AG04449 (cell line): ENCODE results near the gene TTC23.

Source experiments
- CTCF ChIA-PET: fragments of 350-600 bp; formaldehyde crosslinking; extraction: SDS; loops from one replicate; lab custom pipeline; 2021; ENCODE audit warnings: antibody characterized with exemption; lab: Yijun Ruan, JAX
- POLR2A ChIA-PET: fragments of 400-600, 350-600 bp; formaldehyde crosslinking; extraction: SDS; loops from one replicate; lab custom pipeline; 2020; ENCODE audit warnings: antibody characterized with exemption, inconsistent platforms; lab: Yijun Ruan, JAX
- DNase-seq: peaks from one replicate; pipeline ENCODE4 v3.0.0-alpha.2; 2010; ENCODE audit warnings: low read depth, low spot score
- H3K4me3 ChIP-seq: 2 replicates; pipeline ENCODE4 v1.5.1; 2011; ENCODE audit warnings: low read depth, mild to moderate bottlenecking, control low read depth, low read length
- TF ChIP-seq, protein P1 (sequence below): IDR thresholded peaks from one replicate; pipeline ENCODE4 v1.5.1; 2011; ENCODE audit warnings: mild to moderate bottlenecking, moderate library complexity, low read length, control low read depth, inconsistent platforms; ENCODE audit not compliant: insufficient read depth; ENCODE audit errors: missing control alignments

The TTC23 gene

DNA sequence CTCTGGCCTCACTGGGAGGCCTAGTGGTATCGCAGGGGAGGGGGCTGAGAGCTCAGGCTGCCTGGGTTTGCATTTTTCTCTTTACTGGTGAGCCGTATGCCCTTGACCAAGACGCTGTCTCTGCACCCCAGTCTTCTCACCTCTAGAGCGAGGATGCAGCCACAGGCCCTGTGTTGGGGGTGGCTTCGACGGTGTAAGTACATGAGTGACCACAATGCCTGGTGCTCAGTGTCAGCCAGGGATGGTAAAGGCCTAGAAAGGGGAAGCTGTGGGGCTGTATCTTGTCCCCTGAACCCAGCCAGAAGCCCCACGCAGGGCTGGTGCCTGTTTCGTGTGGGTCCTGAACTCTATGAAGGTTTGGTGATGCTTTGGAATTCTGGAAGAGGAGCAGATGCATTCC, 124.7 kb downstream of the TTC23 start:
- ChIA-PET CTCF (interaction anchor here (1.0 to 2.9 kb wide), 7 partner anchors 10 to 86 kb away, joined by 3 to 22 read pairs (median 4); partner anchors contain the start of gene SYNM), POLR2A (interaction anchor here (1.4 to 1.9 kb wide), 2 partner anchors 10 to 45 kb away, joined by 4 to 6 read pairs; no protein-coding TSS in a partner anchor)
- TF ChIP-seq, protein P1, sequence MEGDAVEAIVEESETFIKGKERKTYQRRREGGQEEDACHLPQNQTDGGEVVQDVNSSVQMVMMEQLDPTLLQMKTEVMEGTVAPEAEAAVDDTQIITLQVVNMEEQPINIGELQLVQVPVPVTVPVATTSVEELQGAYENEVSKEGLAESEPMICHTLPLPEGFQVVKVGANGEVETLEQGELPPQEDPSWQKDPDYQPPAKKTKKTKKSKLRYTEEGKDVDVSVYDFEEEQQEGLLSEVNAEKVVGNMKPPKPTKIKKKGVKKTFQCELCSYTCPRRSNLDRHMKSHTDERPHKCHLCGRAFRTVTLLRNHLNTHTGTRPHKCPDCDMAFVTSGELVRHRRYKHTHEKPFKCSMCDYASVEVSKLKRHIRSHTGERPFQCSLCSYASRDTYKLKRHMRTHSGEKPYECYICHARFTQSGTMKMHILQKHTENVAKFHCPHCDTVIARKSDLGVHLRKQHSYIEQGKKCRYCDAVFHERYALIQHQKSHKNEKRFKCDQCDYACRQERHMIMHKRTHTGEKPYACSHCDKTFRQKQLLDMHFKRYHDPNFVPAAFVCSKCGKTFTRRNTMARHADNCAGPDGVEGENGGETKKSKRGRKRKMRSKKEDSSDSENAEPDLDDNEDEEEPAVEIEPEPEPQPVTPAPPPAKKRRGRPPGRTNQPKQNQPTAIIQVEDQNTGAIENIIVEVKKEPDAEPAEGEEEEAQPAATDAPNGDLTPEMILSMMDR = no peak
- DNase-seq = no peak
- no peak overlapping the region for H3K4me3 ChIP-seq

DNA sequence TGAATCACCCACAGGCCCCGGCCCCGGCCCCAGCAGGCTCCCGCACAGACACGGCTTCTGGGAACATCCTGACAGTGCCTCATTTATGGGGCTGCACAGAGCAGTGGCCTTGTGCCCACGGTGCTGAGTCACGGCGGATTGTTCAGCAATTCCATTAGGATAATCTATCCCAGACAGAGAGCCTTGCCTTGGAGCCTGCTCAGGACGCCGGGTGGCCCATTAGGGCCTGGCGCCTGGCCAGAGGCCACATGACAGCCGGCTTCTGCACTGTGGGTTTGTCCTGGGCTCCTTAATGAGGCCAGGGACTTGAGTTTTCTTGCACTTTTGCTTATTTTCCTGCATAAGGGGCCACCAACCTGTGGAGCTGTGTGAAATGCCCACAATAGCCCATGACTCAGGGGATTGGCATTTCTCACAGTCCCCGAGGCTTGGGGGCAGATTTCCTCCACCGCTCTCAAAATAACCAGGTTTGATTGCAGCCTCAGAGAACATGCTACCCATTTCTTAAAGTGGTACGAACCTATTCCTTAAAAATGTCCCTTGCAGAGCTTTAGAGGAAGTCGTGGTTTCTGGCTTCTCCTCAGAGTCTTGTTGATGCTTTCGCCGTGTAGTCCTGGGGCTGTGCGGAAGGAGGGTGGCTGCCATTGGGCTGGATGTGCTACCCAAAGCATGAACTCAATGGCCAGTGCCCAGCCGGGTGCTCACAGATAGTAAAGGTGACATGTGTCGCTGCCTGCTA, 125.5 kb downstream of the TTC23 start:
- H3K4me3 ChIP-seq = peak overlapping the region; percentile 39
- CTCF ChIA-PET = interaction anchor here (1.0 to 2.9 kb wide), 6 partner anchors 11 to 87 kb away, joined by 3 to 22 read pairs (median 5); partner anchors contain the start of gene SYNM
- DNase-seq = peak; percentile 89
- POLR2A ChIA-PET = interaction anchor here (0.8 to 2.1 kb wide), 6 partner anchors 10 to 46 kb away, joined by 3 to 7 read pairs (median 4); no protein-coding TSS in a partner anchor
- TF ChIP-seq, protein P1 = no peak

DNA sequence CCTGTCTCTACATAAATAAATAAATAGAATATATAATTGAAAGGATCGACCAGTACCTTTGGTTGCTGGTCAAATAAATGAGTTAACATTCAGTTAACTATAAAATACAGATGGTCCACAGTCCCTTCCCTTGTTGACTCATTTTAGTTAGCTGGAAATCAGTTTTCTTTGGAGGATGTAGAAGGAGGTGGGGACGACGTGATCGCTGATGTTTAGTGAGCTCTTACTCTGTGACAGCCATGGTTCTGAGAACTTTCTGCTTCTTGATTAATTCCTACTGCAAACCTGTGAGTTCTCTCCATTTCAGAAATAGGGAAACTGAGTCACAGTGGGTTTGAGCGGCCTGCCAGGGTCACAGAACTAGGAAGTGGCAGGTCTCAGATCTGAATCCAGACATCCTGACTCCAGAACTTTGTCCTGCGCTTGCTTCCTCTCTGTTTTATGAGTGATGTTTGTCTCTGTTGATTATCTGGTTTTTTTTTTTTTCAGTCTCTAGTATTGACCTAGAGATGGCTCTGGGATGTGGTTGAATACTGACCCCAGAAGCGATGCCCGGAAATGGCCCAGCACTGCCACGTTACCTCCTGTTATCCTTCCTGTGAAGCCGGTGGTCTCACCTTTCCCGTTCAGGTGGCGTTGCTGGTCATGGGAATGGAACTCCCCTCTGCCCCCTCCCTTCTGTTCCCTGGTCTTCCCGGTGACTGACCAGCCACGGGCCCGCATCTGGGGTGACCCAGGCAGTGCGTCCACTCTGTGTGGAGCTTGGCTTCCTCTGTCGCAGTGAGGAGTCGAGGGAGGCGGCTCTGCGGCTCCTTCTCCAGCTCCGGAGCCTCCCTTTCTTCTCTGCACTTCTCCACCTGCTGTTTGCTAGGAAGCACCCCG, 126.3 kb downstream of the TTC23 start:
- DNase-seq = no peak
- ChIA-PET POLR2A (interaction anchor here (1.0 to 2.1 kb wide), 4 partner anchors 11 to 46 kb away, joined by 3 to 7 read pairs (median 5); no protein-coding TSS in a partner anchor), CTCF (interaction anchor here (0.9 to 2.9 kb wide), 9 partner anchors 12 to 90 kb away, joined by 3 to 22 read pairs (median 4); partner anchors contain the start of gene SYNM)
- H3K4me3 ChIP-seq = peak overlapping the region; percentile 39
- TF ChIP-seq, protein P1 = no peak

DNA sequence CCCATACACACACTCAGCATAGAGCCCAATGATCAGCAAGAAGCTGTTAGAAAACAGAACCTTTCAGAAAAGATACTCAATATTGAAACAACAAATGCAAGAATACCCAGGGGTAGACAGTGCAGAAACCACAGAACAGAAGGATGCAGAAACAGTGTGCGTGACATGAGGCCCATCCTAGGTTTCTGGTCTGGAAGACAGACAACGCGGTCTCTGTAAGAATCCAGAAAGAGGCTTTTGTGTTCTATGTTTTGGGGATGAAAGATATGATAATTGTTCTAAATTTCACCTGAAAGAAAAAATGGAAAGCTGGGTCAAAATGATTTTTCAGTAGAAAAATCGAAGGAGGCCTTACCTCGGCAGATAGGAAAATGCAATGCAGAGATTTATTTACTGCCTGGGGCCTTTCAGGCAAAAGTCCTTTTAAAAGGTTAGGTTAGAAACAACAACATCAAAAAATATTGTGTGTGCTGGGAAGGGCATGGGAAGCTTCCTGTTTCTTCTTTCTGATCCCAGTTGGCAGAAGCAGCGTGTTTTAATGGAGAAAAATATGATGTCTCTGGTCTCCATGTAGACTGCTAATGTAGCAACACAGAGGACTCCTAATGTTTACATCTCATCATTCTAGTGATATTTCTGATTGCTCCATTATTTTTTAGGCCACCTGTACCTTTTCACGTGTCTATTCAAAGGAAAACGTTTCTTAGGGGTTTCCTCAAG, 127.5 kb downstream of the TTC23 start:
- DNase-seq = no peak
- no peak overlapping the region for H3K4me3 ChIP-seq
- TF ChIP-seq, protein P1 = no peak
- POLR2A ChIA-PET = no interaction called here
- CTCF ChIA-PET = interaction anchor here (0.7 to 3.6 kb wide), 9 partner anchors 10 to 92 kb away, joined by 3 to 37 read pairs (median 4); partner anchors contain the start of gene SYNM

DNA sequence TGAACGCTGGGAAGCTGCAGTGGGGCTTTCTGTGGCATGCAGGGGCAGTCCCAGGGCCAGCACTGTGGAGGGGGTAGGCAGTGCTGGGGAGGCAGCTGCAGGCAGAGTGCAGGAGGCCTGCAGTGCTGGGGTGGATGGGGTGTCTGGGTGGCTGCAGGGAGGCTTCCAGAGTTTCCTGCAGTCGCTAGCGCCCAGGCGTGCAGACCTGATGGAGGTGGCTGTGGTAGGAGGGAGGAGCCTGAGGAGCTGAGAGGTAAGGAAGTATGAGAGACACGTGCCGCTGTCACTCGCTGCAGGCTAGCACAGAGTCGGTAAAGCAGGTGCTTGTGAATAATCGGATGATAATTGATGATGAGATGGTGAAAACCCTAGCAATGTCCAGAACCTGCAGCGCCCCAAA, 128.2 kb downstream of the TTC23 start:
- TF ChIP-seq, protein P1 = no peak
- no peak for DNase-seq
- POLR2A ChIA-PET = no interaction called here
- no peak overlapping the region for H3K4me3 ChIP-seq
- CTCF ChIA-PET = interaction anchor here (0.7 to 3.6 kb wide), 6 partner anchors 10 to 92 kb away, joined by 3 to 37 read pairs (median 9); partner anchors contain the start of gene SYNM
